ENCODE measurements around the gene SMG6. TPM values are rescaled to one million over a fixed set of nuclear protein-coding genes. Genes with fewer than 3 reads are reported as not detected.
A peak's percentile ranks its signal among the peaks of the same experiment; 100 is the strongest.

SMG6 gene
- total RNA-seq, 6 donors from 2014 or later, result 29.9 to 126 (median 30.5) TPM

DNA sequence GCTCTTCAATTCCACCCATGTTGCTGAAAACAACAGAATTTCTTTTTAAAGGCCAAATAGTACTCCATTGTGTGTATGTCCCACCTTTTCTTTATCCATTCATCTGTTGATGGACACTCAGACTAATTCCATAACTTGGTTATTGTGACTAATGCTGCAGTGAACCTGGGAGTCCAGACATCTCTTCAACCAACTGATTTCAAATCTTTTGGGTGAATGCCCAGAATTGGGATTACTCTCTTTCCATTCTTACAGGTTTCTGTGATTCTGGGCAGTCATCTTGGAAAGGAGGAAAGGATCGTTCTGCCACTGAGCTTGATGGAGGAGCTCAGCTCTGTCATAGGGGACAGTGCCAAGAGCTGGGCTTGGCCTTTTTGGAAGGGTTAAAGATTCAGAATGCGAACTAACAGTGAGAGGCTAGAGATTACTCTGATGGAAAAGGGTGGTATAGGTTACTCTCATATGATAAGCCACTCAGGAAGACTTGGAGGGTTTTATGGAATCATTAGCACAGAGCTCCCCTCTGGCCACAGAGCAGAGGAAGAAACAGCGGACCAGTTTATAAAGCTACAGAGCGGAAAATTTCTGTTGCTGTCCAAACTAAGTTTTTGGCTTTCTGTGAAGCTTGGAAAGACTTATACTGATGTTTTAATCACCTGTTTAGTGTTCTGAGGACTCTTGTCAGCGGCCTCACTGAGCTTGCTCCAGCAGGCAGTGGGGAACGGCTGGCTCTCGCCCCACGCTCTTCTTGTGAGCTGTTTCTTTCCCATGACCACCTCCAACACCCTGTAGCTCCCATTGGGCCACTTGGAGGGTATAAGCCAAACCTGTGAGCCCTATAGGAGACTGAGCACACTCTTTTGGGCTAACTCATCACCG, 200.4 kb downstream of the SMG6 start:
- DNase-seq (no peak), ATAC-seq (ENCODE audit: low FRiP score in 2 of 2) (peak in 1 of 2 donors; percentile 28)
- Histone ChIP-seq H3K36me3 (no peaks in the 10 kb centered on the region), H3K4me1 (peaks cover 20 to 22% (median 21%) of the 10 kb centered on the region in 4 donors), H3K27ac (no peak overlapping the region), H3K27me3 (no peaks in the 10 kb centered on the region), H3K4me3 (no peak overlapping the region), H3K9me3 (no peaks in the 10 kb centered on the region)
- TF ChIP-seq CTCF (IDR thresholded peaks at IDR 0.05), result no peak
- 88 to 94% methylated on average over 9 of the region's 9 CpGs for WGBS, 2 donors

DNA sequence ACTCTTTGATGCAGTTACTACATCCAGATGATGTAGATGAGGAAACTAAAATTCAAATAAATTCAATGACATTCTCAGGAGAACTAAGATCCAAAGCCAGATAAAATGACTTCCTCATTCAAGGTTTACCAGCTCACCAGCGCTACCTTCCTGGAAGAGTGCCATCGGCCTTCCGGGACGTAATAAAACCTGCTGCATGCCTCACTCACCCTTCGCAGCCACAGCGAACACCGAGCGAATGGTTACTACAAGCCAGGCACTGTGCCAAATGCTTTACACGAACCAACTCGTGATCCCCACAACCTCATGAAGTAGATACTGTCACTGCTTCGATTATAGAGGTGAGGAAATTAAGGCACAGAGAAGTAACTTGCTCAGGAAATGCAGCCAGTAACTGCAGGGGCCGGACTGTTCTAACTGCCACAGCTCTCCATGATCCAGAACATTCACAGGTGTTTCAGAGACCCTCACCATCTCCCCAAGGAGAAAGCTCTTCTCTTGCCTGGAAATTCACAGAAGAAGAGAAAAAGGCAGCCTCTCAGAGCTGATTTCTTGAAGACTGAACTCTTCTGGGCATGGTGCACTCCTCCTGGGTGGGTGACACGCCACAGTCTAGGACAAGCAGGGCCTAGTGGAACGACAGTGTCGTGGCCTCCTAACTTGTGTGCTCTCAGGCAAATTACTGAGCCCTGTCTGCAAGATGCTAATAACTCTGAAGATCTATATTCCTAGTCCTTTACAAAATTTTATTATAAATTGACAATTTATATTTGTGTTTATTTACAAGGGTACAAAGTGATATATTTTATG, 201.9 kb downstream of the SMG6 start:
- ATAC-seq (ENCODE audit: low FRiP score in 2 of 2), result peak; percentile 36 to 73

DNA sequence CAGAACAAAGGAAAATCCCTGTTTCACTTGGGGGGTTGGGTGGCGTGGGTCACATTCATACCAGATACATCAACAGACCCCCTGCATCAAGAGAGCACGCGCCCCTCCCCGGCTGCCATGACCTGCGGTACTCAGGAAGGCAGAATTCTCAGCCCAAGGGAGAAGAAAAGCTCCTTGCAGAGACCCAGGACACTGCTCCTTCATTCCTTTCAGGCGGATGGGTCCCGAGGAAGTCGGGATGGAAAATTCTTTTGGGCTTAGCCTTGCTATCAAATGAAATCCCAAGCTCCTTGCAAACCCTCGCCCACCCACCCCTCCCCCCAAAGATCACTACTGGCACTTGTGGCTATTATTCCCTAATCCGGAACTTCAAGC, 208.1 kb downstream of the SMG6 start:
- TF ChIP-seq POLR2AphosphoS5 (IDR thresholded peaks at IDR 0.05), result no peak
- no peak for DNase-seq

More for the DNA sequence above, 201.9 kb downstream of the SMG6 start:
- Histone ChIP-seq H3K9me3 (no peaks in the 10 kb centered on the region), H3K27ac (peak overlapping the region in 2 of 4 donors; percentile 8), H3K27me3 (no peaks in the 10 kb centered on the region), H3K4me3 (no peak overlapping the region), H3K36me3 (no peaks in the 10 kb centered on the region), H3K4me1 (peaks cover 9 to 16% (median 12%) of the 10 kb centered on the region in 4 donors)
- DNase-seq, result peak in 1 of 2 donors; percentile 92
- TF ChIP-seq POLR2A (IDR thresholded peaks at IDR 0.05), result no peak
- peak; percentile 19 to 65 for TF ChIP-seq POLR2AphosphoS5 (IDR thresholded peaks at IDR 0.05)
- TF ChIP-seq EP300 (IDR thresholded peaks at IDR 0.05), result peak in 1 of 4 donors; percentile 19
- TF ChIP-seq CTCF (IDR thresholded peaks at IDR 0.05), result no peak
- 33 to 35% methylated on average over 15 of the region's 15 CpGs for WGBS, 2 donors

GRCh38 chr17:2094891-2095535, 208.6 kb downstream of the SMG6 start:
- ATAC-seq (ENCODE audit: low FRiP score in 2 of 2) (peak; percentile 14 to 85), DNase-seq (peak in 1 of 2 donors; percentile 89)
- H3K36me3 ChIP-seq, result no peaks in the 10 kb centered on the region
- peaks cover 19 to 43% (median 38%) of the 10 kb centered on the region in 4 donors for H3K4me1 ChIP-seq
- H3K9me3 ChIP-seq, result no peaks in the 10 kb centered on the region
- no peak overlapping the region for H3K4me3 ChIP-seq
- H3K27ac ChIP-seq, result peak overlapping the region in 3 of 4 donors; percentile 37 to 48 (median 42)
- TF ChIP-seq POLR2AphosphoS5 (IDR thresholded peaks at IDR 0.05), result no peak
- TF ChIP-seq CTCF (IDR thresholded peaks at IDR 0.05), result peak; percentile 33 to 82 (median 60)
- no peaks in the 10 kb centered on the region for H3K27me3 ChIP-seq
- 70 to 71% methylated on average over 8 to 12 of the region's 12 CpGs for WGBS, 2 donors

More for the DNA sequence above, 208.1 kb downstream of the SMG6 start:
- H3K27ac ChIP-seq, result peak overlapping the region in 3 of 4 donors; percentile 37 to 48 (median 42)
- H3K4me1 ChIP-seq, result peaks cover 13 to 38% (median 33%) of the 10 kb centered on the region in 4 donors
- no peaks in the 10 kb centered on the region for H3K27me3 ChIP-seq
- no peak for ATAC-seq (ENCODE audit: low FRiP score in 2 of 2)
- no peaks in the 10 kb centered on the region for H3K9me3 ChIP-seq
- WGBS, 2 donors, result 84 to 90% methylated on average over 10 of the region's 10 CpGs
- no peaks in the 10 kb centered on the region for H3K36me3 ChIP-seq
- H3K4me3 ChIP-seq, result no peak overlapping the region

DNA sequence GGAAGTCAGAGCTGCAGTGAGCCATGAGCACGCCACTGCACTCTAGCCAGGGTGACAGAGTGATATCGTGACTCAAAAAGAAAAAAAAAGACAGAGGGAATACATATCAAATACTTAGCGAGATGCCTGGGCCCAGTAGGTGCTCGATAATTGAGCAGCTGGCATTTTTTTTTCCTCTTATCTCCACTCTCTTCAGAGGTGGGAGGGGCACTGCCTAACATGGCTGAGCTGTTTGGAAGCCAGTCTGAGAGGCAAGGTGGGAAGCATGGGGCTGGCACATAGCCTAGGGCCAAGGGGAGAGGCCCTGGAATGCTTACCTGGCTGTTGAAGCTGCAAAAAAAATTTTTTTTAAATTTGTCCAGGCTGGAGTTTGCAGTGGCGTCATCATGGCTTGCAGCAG, 210.2 kb downstream of the SMG6 start:
- no peak overlapping the region for H3K4me3 ChIP-seq
- no peaks in the 10 kb centered on the region for H3K36me3 ChIP-seq
- 63 to 72% methylated on average over 5 of the region's 5 CpGs for WGBS, 2 donors
- H3K27me3 ChIP-seq, result no peaks in the 10 kb centered on the region
- H3K27ac ChIP-seq, result peak overlapping the region; percentile 20 to 46 (median 32)
- H3K9me3 ChIP-seq, result no peaks in the 10 kb centered on the region
- peak in 1 of 2 donors; percentile 87 for ATAC-seq (ENCODE audit: low FRiP score in 2 of 2)
- no peak for TF ChIP-seq CTCF (IDR thresholded peaks at IDR 0.05)
- TF ChIP-seq POLR2AphosphoS5 (IDR thresholded peaks at IDR 0.05), result no peak
- TF ChIP-seq POLR2A (IDR thresholded peaks at IDR 0.05), result no peak
- TF ChIP-seq EP300 (IDR thresholded peaks at IDR 0.05), result no peak
- H3K4me1 ChIP-seq, result peaks cover 33 to 60% (median 54%) of the 10 kb centered on the region in 4 donors
- peak in 1 of 2 donors; percentile 82 for DNase-seq

Data from upper lobe of left lung (tissue), 6 donors.